ENCODE results near the gene KAT2A. TPM values are rescaled to one million over a fixed set of nuclear protein-coding genes. Genes with fewer than 3 reads are reported as not detected.

Gene KAT2A
- total RNA-seq, 1 experiment from 2014 or later, result 43.5 TPM

GRCh38 chr17:42127414-42127813 lies 6.2 kb upstream of the KAT2A start:
- H3K79me2 ChIP-seq (ENCODE audit: insufficient read depth, low read length), result no peaks in the 10 kb centered on the region
- H3K27ac Mint-ChIP-seq, result no peak overlapping the region
- H3K27me3 Mint-ChIP-seq (ENCODE audit: low read depth), result no peaks in the 10 kb centered on the region
- no peak for DNase-seq
- no peak overlapping the region for H3K9ac ChIP-seq (ENCODE audit: extremely low read depth, insufficient read length, low read length)
- no peak overlapping the region for H4K8ac ChIP-seq (replicated peaks; ENCODE audit: insufficient read length, low read depth, low read length)
- no peak overlapping the region for H3K56ac ChIP-seq (ENCODE audit: insufficient read length, low read depth, low read length)
- no peak overlapping the region for H2BK5ac ChIP-seq (ENCODE audit: insufficient read length, low read length)
- WGBS (ENCODE audit: extremely low coverage, insufficient read length, low lambda C conversion rate), result no CpG with 5 or more reads among the region's 6 CpGs
- no peak overlapping the region for H2AFZ ChIP-seq (ENCODE audit: low read length)
- no peaks in the 10 kb centered on the region for H4K20me1 ChIP-seq (ENCODE audit: control insufficient read depth, insufficient read depth, insufficient read length)
- no peak overlapping the region for H3K14ac ChIP-seq (ENCODE audit: insufficient read depth, low read length)
- H3K9me3 Mint-ChIP-seq, result no peaks in the 10 kb centered on the region
- H3K79me1 ChIP-seq (ENCODE audit: insufficient read depth, low read depth, low read length, poor library complexity, severe bottlenecking), result no peaks in the 10 kb centered on the region
- no peak overlapping the region for H3K4me2 ChIP-seq (ENCODE audit: insufficient read depth, insufficient read length, low read length)
- TF ChIP-seq, protein P1, sequence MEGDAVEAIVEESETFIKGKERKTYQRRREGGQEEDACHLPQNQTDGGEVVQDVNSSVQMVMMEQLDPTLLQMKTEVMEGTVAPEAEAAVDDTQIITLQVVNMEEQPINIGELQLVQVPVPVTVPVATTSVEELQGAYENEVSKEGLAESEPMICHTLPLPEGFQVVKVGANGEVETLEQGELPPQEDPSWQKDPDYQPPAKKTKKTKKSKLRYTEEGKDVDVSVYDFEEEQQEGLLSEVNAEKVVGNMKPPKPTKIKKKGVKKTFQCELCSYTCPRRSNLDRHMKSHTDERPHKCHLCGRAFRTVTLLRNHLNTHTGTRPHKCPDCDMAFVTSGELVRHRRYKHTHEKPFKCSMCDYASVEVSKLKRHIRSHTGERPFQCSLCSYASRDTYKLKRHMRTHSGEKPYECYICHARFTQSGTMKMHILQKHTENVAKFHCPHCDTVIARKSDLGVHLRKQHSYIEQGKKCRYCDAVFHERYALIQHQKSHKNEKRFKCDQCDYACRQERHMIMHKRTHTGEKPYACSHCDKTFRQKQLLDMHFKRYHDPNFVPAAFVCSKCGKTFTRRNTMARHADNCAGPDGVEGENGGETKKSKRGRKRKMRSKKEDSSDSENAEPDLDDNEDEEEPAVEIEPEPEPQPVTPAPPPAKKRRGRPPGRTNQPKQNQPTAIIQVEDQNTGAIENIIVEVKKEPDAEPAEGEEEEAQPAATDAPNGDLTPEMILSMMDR (conservative IDR thresholded peaks at IDR 0.05), result no peak
- no peaks in the 10 kb centered on the region for H3K4me1 ChIP-seq (ENCODE audit: insufficient read depth, low read length)
- H3K18ac ChIP-seq (ENCODE audit: insufficient read length, low read depth, low read length), result no peak overlapping the region
- H3K27me3 ChIP-seq (ENCODE audit: insufficient read depth, low read length), result peaks cover 2% of the 10 kb centered on the region; the same call in 1 of the 2 replicates
- H3K27ac ChIP-seq (ENCODE audit: insufficient read length, low read depth, low read length), result no peak overlapping the region
- no peak overlapping the region for H4K5ac ChIP-seq (ENCODE audit: insufficient read length, low read depth, low read length)
- no peak overlapping the region for H3K23ac ChIP-seq (ENCODE audit: insufficient read length, low read depth, low read length)
- H3K23me2 ChIP-seq (ENCODE audit: insufficient read length, low read depth, low read length, poor library complexity, severe bottlenecking), result no peaks in the 10 kb centered on the region
- H3K4me3 Mint-ChIP-seq, result no peak overlapping the region
- no peak overlapping the region for H2BK15ac ChIP-seq (ENCODE audit: low read depth, low read length)
- H3K4me1 Mint-ChIP-seq, result peaks cover 10 to 15% of the 10 kb centered on the region in 2 experiments
- no peak overlapping the region for H4K91ac ChIP-seq (ENCODE audit: insufficient read length, low read depth, low read length)
- H2BK12ac ChIP-seq (ENCODE audit: insufficient read length, low read depth, low read length), result no peak overlapping the region
- no peak overlapping the region for H2AK5ac ChIP-seq (ENCODE audit: insufficient read length, low read length)
- no peaks in the 10 kb centered on the region for H3K9me3 ChIP-seq (ENCODE audit: control insufficient read depth, low read depth, low read length)
- H3T11ph ChIP-seq (ENCODE audit: low read length), result no peak overlapping the region
- H2BK20ac ChIP-seq (ENCODE audit: low read depth, low read length, poor library complexity, severe bottlenecking), result no peak overlapping the region
- no peak overlapping the region for H2BK120ac ChIP-seq (ENCODE audit: low read depth, low read length, poor library complexity, severe bottlenecking)
- H3K4ac ChIP-seq (ENCODE audit: low read depth, low read length), result no peak overlapping the region
- H3K36me3 Mint-ChIP-seq (ENCODE audit: insufficient read depth in 1 of 3, low read depth in 3 of 3), result peaks cover 20 to 72% (median 54%) of the 10 kb centered on the region in 3 experiments; a peak in 6 of 7 replicates
